ENCODE results near the gene FAM3C. TPM values are rescaled to one million over a fixed set of nuclear protein-coding genes. Genes with fewer than 3 reads are reported as not detected.

Gene FAM3C
- total RNA-seq, 1 experiment from 2014 or later: 322 TPM

DNA sequence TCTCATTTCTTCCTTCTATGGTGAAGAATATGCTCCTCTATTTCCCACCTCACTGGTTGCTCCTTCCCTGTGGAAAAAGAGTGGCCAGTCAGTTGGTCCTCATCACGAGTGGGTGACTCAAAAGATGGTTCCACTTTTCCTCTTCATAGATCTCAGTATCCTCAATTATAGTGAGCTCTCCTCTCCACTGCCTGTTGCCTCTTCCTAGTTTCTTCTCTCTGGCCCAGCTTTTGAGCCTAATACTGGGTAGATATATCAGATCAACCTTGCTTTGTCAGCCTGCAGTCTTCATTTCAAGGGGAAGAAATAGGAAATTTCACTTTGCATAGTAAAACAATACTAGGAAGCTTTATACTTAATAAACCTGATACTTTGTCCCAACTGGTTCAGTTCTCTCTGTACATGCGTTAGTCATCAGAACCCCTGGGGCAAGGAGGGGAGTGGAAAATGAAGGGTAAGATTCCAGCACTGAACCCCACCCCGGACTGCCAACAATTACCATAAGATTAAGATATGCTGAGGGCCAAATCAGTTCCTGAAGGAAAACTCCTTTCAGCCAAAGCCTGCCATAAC lies 82.8 kb downstream of the FAM3C start:
- H3K9me2 ChIP-seq (ENCODE audit: insufficient read depth): no peaks in the 10 kb centered on the region
- H3K27ac ChIP-seq (ENCODE audit: low read depth, low read length): peak overlapping the region; percentile 88
- H3K9me3 ChIP-seq (ENCODE audit: control insufficient read depth in 1 of 2, insufficient read depth in 1 of 2, low read depth in 1 of 2, low read length in 2 of 2): peaks cover 0 to 9% of the 10 kb centered on the region in 2 experiments; a peak in 1 of 4 replicates
- no peak overlapping the region for H2AFZ ChIP-seq (ENCODE audit: low read depth, low read length, poor library complexity, severe bottlenecking)
- TF ChIP-seq ELF1 (IDR thresholded peaks at IDR 0.05; ENCODE audit: borderline replicate concordance, low read depth) (no peak), CBX3 (IDR thresholded peaks at IDR 0.05; ENCODE audit: low read depth) (peak; percentile 59; the same call in 1 of the 2 replicates), JUND (IDR thresholded peaks at IDR 0.05) (peak; percentile 53), ATF3 (IDR thresholded peaks at IDR 0.05) (no peak), SP1 (IDR thresholded peaks at IDR 0.05; ENCODE audit: low read depth) (peak; percentile 57), FOSL1 (IDR thresholded peaks at IDR 0.05; ENCODE audit: low read depth) (peak; percentile 73; the same call in 1 of the 2 replicates), REST (IDR thresholded peaks at IDR 0.05; ENCODE audit: low read depth) (no peak), MAX (IDR thresholded peaks at IDR 0.05) (peak; percentile 37; the same call in 1 of the 2 replicates), SIN3A (IDR thresholded peaks at IDR 0.05; ENCODE audit: low read depth) (peak; percentile 52; the same call in 1 of the 2 replicates)
- peak overlapping the region; percentile 51 for H3K9ac ChIP-seq (ENCODE audit: low read length)
- peaks cover 0 to 21% of the 10 kb centered on the region in 2 experiments; a peak in 2 of 4 replicates for H3K36me3 ChIP-seq (ENCODE audit: control insufficient read depth in 1 of 2, insufficient read depth in 2 of 2, low read length in 2 of 2)
- H3K27me3 ChIP-seq (ENCODE audit: insufficient read depth, low read length): no peaks in the 10 kb centered on the region
- peaks cover 27 to 35% of the 10 kb centered on the region in 2 experiments for H3K4me1 ChIP-seq (ENCODE audit: control insufficient read depth in 1 of 2, insufficient read depth in 2 of 2, low read length in 2 of 2)
- H3K4me2 ChIP-seq (ENCODE audit: low read length): peak overlapping the region; percentile 65
- BruUV-seq (replicated peaks): TSS peak; percentile 51
- POLR2A ChIA-PET: interaction anchor here (2.2 kb wide), 1 partner anchor 9 kb away, joined by 5 read pairs; no protein-coding TSS in a partner anchor
- H4K20me1 ChIP-seq (ENCODE audit: insufficient read depth): no peaks in the 10 kb centered on the region
- ATAC-seq (peak; percentile 78), DNase-seq (ENCODE audit: low read depth, low spot score) (no peak)
- intact Hi-C loops (cut with micrococcal nuclease): loop anchor here (5.0 kb wide), 1 partner anchor 219 kb away; no protein-coding TSS in a partner anchor
- H3K79me2 ChIP-seq (ENCODE audit: insufficient read depth, low read length): no peaks in the 10 kb centered on the region
- RAD21 ChIA-PET (ENCODE audit: low non-redundant PET in 1 of 2, low total read pairs in 2 of 2, uncharacterized antibody in 2 of 2, unreplicated experiment in 2 of 2): no interaction called here
- peak overlapping the region; percentile 18 to 36 for H3K4me3 ChIP-seq (replicated peaks in 1 of 2; ENCODE audit: low read depth in 1 of 2, low read length in 2 of 2)
- CTCF ChIA-PET: interaction anchor here (1.1 kb wide), 1 partner anchor 150 kb away, joined by 3 read pairs; no protein-coding TSS in a partner anchor
